ENCODE data around the gene TTC12.

The TTC12 gene

GRCh38 chr11:113274713-113275582 is 39.4 kb upstream of the TTC12 start:
- Histone ChIP-seq H3K9ac (ENCODE audit: low read depth, low read length) (no peak overlapping the region), H3K9me3 (ENCODE audit: control insufficient read depth, insufficient read depth, low read length) (no peaks in the 10 kb centered on the region), H3K4me3 (ENCODE audit: low read depth, low read length) (no peak overlapping the region), H3K36me3 (ENCODE audit: control insufficient read depth, insufficient read depth, low read length) (no peaks in the 10 kb centered on the region), H3K4me1 (ENCODE audit: control insufficient read depth, insufficient read depth, low read length) (no peaks in the 10 kb centered on the region), H3K27me3 (ENCODE audit: control insufficient read depth, insufficient read depth, low read length) (no peaks in the 10 kb centered on the region)

DNA sequence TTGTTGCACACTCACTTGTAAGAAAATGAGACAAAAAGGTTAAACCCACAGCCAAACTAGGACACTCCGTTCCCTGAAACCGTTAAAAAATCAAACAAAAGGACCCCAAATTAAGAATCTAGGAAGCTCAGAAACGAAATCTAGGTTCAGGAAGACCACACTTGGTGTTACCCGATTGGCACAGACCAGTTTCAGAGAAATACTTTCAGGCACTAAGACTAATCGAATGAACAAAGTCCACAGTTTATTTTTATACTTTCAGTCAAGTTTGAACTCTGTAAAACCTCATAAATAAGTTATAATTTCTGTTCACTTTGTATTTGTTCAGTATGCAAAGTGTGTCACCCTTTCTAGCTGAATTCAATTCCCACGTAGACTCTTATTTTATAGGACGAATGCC is 38.8 kb upstream of the TTC12 start:
- no peak overlapping the region for H3K4me3 ChIP-seq (ENCODE audit: low read depth, low read length)
- H3K9me3 ChIP-seq (ENCODE audit: control insufficient read depth, insufficient read depth, low read length) = no peaks in the 10 kb centered on the region
- H3K4me1 ChIP-seq (ENCODE audit: control insufficient read depth, insufficient read depth, low read length) = no peaks in the 10 kb centered on the region
- no peaks in the 10 kb centered on the region for H3K27me3 ChIP-seq (ENCODE audit: control insufficient read depth, insufficient read depth, low read length)
- H3K9ac ChIP-seq (ENCODE audit: low read depth, low read length) = no peak overlapping the region
- no peaks in the 10 kb centered on the region for H3K36me3 ChIP-seq (ENCODE audit: control insufficient read depth, insufficient read depth, low read length)

- Histone ChIP-seq H3K4me1 (ENCODE audit: control insufficient read depth, insufficient read depth, low read length) (no peaks in the 10 kb centered on the region), H3K36me3 (ENCODE audit: control insufficient read depth, insufficient read depth, low read length) (no peaks in the 10 kb centered on the region)
These were observed 37.9 kb upstream of the TTC12 start for GRCh38 chr11:113276466-113276865.

GRCh38 chr11:113277907-113278306 is 36.5 kb upstream of the TTC12 start:
- Histone ChIP-seq H3K9ac (ENCODE audit: low read depth, low read length) (no peak overlapping the region), H3K9me3 (ENCODE audit: control insufficient read depth, insufficient read depth, low read length) (no peaks in the 10 kb centered on the region), H3K36me3 (ENCODE audit: control insufficient read depth, insufficient read depth, low read length) (no peaks in the 10 kb centered on the region), H3K4me1 (ENCODE audit: control insufficient read depth, insufficient read depth, low read length) (no peaks in the 10 kb centered on the region), H3K27me3 (ENCODE audit: control insufficient read depth, insufficient read depth, low read length) (no peaks in the 10 kb centered on the region), H3K4me3 (ENCODE audit: low read depth, low read length) (no peak overlapping the region)

More at GRCh38 chr11:113276466-113276865, 37.9 kb upstream of the TTC12 start:
- Histone ChIP-seq H3K9me3 (ENCODE audit: control insufficient read depth, insufficient read depth, low read length) (no peaks in the 10 kb centered on the region), H3K27me3 (ENCODE audit: control insufficient read depth, insufficient read depth, low read length) (no peaks in the 10 kb centered on the region), H3K4me3 (ENCODE audit: low read depth, low read length) (no peak overlapping the region), H3K9ac (ENCODE audit: low read depth, low read length) (no peak overlapping the region)

DNA sequence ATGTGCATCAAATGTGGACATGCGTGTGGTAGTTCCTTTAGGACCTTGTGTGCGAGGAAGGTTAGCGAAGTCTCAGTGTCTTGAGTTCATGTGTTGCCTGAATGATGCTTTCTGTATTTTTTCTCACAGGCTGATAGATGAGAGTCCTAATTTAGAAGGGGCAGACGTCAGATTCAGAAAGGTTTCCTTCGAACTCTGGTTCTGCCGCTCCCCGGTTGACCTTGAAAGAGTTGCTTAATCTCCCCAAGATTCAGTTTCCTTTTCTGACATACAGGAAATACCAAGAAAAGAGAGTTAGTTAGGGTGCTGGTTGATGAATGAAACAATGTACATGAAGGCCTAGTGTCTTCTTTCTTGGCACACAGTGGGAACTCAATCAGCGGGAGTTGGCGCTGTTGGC is 35.9 kb upstream of the TTC12 start:
- H3K9me3 ChIP-seq (ENCODE audit: control insufficient read depth, insufficient read depth, low read length) = no peaks in the 10 kb centered on the region
- H3K27me3 ChIP-seq (ENCODE audit: control insufficient read depth, insufficient read depth, low read length) = no peaks in the 10 kb centered on the region
- H3K36me3 ChIP-seq (ENCODE audit: control insufficient read depth, insufficient read depth, low read length) = no peaks in the 10 kb centered on the region
- no peak overlapping the region for H3K9ac ChIP-seq (ENCODE audit: low read depth, low read length)
- no peak overlapping the region for H3K4me3 ChIP-seq (ENCODE audit: low read depth, low read length)
- no peaks in the 10 kb centered on the region for H3K4me1 ChIP-seq (ENCODE audit: control insufficient read depth, insufficient read depth, low read length)

- no peak overlapping the region for H3K9ac ChIP-seq (ENCODE audit: low read depth, low read length)
These were observed 35.5 kb upstream of the TTC12 start for GRCh38 chr11:113278925-113279324.

DNA sequence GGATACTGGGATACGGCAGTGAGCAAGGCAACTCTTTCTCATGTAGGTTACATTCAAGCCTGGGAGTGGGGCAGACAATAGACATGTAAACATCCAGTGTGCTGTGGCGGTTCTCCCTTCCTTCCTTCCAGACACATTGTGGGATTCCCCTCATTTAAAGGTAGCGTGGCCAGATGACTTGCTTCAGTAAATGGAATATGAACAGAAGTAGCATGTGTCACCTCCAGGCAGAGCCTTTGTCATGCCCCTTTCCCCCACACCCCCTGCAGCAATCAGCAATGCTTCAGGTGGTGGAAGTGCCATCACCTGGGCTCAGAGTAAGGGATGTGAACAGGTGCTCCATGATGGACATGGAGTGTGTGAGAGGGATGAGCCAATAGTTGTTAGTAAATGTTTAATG is 34.8 kb upstream of the TTC12 start:
- Histone ChIP-seq H3K4me3 (ENCODE audit: low read depth, low read length) (no peak overlapping the region), H3K9ac (ENCODE audit: low read depth, low read length) (no peak overlapping the region), H3K36me3 (ENCODE audit: control insufficient read depth, insufficient read depth, low read length) (no peaks in the 10 kb centered on the region), H3K9me3 (ENCODE audit: control insufficient read depth, insufficient read depth, low read length) (no peaks in the 10 kb centered on the region), H3K4me1 (ENCODE audit: control insufficient read depth, insufficient read depth, low read length) (no peaks in the 10 kb centered on the region), H3K27me3 (ENCODE audit: control insufficient read depth, insufficient read depth, low read length) (no peaks in the 10 kb centered on the region)

More at GRCh38 chr11:113278925-113279324, 35.5 kb upstream of the TTC12 start:
- no peaks in the 10 kb centered on the region for H3K27me3 ChIP-seq (ENCODE audit: control insufficient read depth, insufficient read depth, low read length)
- no peak overlapping the region for H3K4me3 ChIP-seq (ENCODE audit: low read depth, low read length)
- H3K4me1 ChIP-seq (ENCODE audit: control insufficient read depth, insufficient read depth, low read length) = no peaks in the 10 kb centered on the region
- no peaks in the 10 kb centered on the region for H3K36me3 ChIP-seq (ENCODE audit: control insufficient read depth, insufficient read depth, low read length)
- no peaks in the 10 kb centered on the region for H3K9me3 ChIP-seq (ENCODE audit: control insufficient read depth, insufficient read depth, low read length)

GRCh38 chr11:113281052-113281725 is 33.2 kb upstream of the TTC12 start:
- Histone ChIP-seq H3K36me3 (ENCODE audit: control insufficient read depth, insufficient read depth, low read length) (no peaks in the 10 kb centered on the region), H3K4me1 (ENCODE audit: control insufficient read depth, insufficient read depth, low read length) (no peaks in the 10 kb centered on the region), H3K4me3 (ENCODE audit: low read depth, low read length) (no peak overlapping the region), H3K9ac (ENCODE audit: low read depth, low read length) (no peak overlapping the region), H3K9me3 (ENCODE audit: control insufficient read depth, insufficient read depth, low read length) (no peaks in the 10 kb centered on the region), H3K27me3 (ENCODE audit: control insufficient read depth, insufficient read depth, low read length) (no peaks in the 10 kb centered on the region)

DNA sequence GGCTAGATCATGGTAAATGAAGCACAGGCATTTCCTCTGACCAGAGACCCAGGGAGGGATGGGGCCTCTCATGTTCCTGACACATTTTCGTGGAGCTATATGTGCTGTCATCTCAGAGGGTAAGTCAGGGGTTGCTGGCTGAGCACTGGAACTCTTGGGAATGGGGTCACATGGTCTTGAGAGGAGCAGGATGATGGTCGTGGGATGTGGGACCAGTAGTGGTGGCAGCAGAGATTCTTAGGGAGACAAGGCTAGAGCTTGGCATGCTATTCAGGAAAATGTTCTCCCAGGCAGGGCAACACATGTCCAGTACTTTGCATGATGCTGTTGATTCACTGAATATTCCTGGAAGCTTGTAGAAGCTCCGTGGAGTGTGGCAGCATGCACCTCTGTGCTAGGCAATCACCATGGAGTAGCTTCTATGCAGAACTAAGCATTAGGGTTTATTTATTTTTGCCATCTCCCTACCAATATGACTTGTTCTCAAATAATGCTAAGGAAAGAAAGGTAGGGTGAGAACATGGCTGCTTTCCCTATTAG is 31.4 kb upstream of the TTC12 start:
- H3K9ac ChIP-seq (ENCODE audit: low read depth, low read length) = no peak overlapping the region
- H3K4me3 ChIP-seq (ENCODE audit: low read depth, low read length) = no peak overlapping the region

GRCh38 chr11:113283881-113284280 is 30.5 kb upstream of the TTC12 start:
- Histone ChIP-seq H3K36me3 (ENCODE audit: control insufficient read depth, insufficient read depth, low read length) (no peaks in the 10 kb centered on the region), H3K9me3 (ENCODE audit: control insufficient read depth, insufficient read depth, low read length) (no peaks in the 10 kb centered on the region), H3K4me3 (ENCODE audit: low read depth, low read length) (no peak overlapping the region), H3K9ac (ENCODE audit: low read depth, low read length) (no peak overlapping the region), H3K27me3 (ENCODE audit: control insufficient read depth, insufficient read depth, low read length) (no peaks in the 10 kb centered on the region), H3K4me1 (ENCODE audit: control insufficient read depth, insufficient read depth, low read length) (no peaks in the 10 kb centered on the region)

More for the DNA sequence above, 31.4 kb upstream of the TTC12 start:
- H3K36me3 ChIP-seq (ENCODE audit: control insufficient read depth, insufficient read depth, low read length) = no peaks in the 10 kb centered on the region
- H3K9me3 ChIP-seq (ENCODE audit: control insufficient read depth, insufficient read depth, low read length) = no peaks in the 10 kb centered on the region
- no peaks in the 10 kb centered on the region for H3K4me1 ChIP-seq (ENCODE audit: control insufficient read depth, insufficient read depth, low read length)
- H3K27me3 ChIP-seq (ENCODE audit: control insufficient read depth, insufficient read depth, low read length) = no peaks in the 10 kb centered on the region

DNA sequence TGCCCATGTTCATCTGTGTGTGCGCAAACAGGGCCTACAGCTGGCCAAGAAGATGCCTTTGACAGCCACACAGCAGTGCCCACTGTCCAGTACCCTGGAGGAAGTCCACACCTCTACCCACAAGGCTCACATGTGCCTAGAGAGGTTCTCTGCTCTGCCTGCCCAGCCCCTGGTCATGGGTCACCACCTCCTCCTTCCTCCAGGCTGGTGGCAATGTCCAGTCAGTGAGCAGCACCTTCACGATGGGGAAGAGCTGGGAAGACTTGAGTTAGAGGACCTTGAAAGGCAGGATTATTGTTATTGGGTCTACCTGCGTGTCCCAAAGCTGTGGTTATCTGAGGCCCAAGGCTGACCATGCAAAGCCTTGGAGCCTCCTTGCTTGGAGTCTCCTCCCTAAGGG is 28.4 kb upstream of the TTC12 start:
- no peaks in the 10 kb centered on the region for H3K36me3 ChIP-seq (ENCODE audit: control insufficient read depth, insufficient read depth, low read length)
- no peak overlapping the region for H3K9ac ChIP-seq (ENCODE audit: low read depth, low read length)
- H3K9me3 ChIP-seq (ENCODE audit: control insufficient read depth, insufficient read depth, low read length) = no peaks in the 10 kb centered on the region
- no peaks in the 10 kb centered on the region for H3K4me1 ChIP-seq (ENCODE audit: control insufficient read depth, insufficient read depth, low read length)
- no peaks in the 10 kb centered on the region for H3K27me3 ChIP-seq (ENCODE audit: control insufficient read depth, insufficient read depth, low read length)
- H3K4me3 ChIP-seq (ENCODE audit: low read depth, low read length) = no peak overlapping the region

Measured in iPS-15b (cell line).